Transverse colon (tissue), 4 donors: Measurements from ENCODE around the gene EYA2. TPM values are rescaled to one million over a fixed set of nuclear protein-coding genes. Genes with fewer than 3 reads are reported as not detected.

Experiments
- DNase-seq: peaks from one replicate; pipeline ENCODE4 v3.0.0-alpha.2; 2019
- H3K27ac ChIP-seq, 4 donors: fragments of 200-600 bp; sonication (generic); 2 replicates each; pipeline ENCODE4 v1.5.1; 2016 to 2018; ENCODE audit warnings: inconsistent platforms in 4 of 4
- H3K27me3 ChIP-seq: fragments of 200-600 bp; sonication (generic); 2 replicates; pipeline ENCODE4 v1.5.1; 2017; ENCODE audit warnings: inconsistent platforms
- H3K36me3 ChIP-seq, 4 donors: fragments of 200-600 bp; sonication (generic); 2 replicates each; pipeline ENCODE4 v1.5.1; 2017 to 2019; ENCODE audit warnings: inconsistent platforms in 4 of 4
- H3K4me1 ChIP-seq, 4 donors: fragments of 200-600 bp; sonication (generic); 2 replicates each; pipeline ENCODE4 v1.5.1; 2017 to 2020; ENCODE audit warnings: inconsistent platforms in 4 of 4
- H3K4me3 ChIP-seq, 4 donors: fragments of 200-600 bp; sonication (generic); 1 replicate in 1 of 4; 2 replicates in 3 of 4; pipeline versions ENCODE4 v1.5.1 to v1.6.1; 2017 to 2019; ENCODE audit warnings: inconsistent platforms in 4 of 4
- H3K9me3 ChIP-seq, 2 donors: fragments of 200-600 bp; sonication (generic); 2 replicates each; pipeline ENCODE4 v1.5.1; 2017 to 2019; ENCODE audit warnings: inconsistent platforms in 2 of 2
- CTCF ChIP-seq, 5 experiments: fragments of 200-600 bp in 3 of 5; fragments of 450-650 bp in 2 of 5; sonication (generic) in 3 of 5; IDR thresholded peaks; 1 replicate in 2 of 5; 2 replicates in 3 of 5; pipeline ENCODE4 v1.5.1; 2016 to 2017; ENCODE audit warnings: antibody characterized with exemption in 5 of 5, inconsistent platforms in 3 of 5, mild to moderate bottlenecking in 2 of 5, moderate library complexity in 1 of 5
- EP300 ChIP-seq: sonication (generic); formaldehyde crosslinking; IDR thresholded peaks from one replicate; pipeline ENCODE4 v1.6.1; 2017; ENCODE audit warnings: antibody characterized with exemption, low read depth
- POLR2A ChIP-seq: fragments of 450-650 bp; IDR thresholded peaks from one replicate; pipeline ENCODE4 v1.6.1; 2016; ENCODE audit warnings: antibody characterized with exemption, mild to moderate bottlenecking, moderate library complexity
- POLR2AphosphoS5 ChIP-seq, 3 donors: sonication (generic); formaldehyde crosslinking; IDR thresholded peaks; one replicate each; pipeline ENCODE4 v1.6.1; 2016; ENCODE audit warnings: antibody characterized with exemption in 3 of 3
- WGBS, 2 donors: methylation state at CpG; one replicate each; pipeline ENCODE4 v1.1.5; 2018; ENCODE audit warnings: low coverage in 1 of 2; 5-methylcytosine and 5-hydroxymethylcytosine counted together
- in situ Hi-C, 4 donors: fragments of 200-750 bp; cut with MboI; loops; one replicate each; pipeline versions ENCODE4 v1.15.0 to v1.15.1; 2017; ENCODE audit warnings: low sequenced_read_pairs in 3 of 4, low pct_ligation_motif_present in 1 of 4, low pct_unique_long_range_greater_than_20kb in 1 of 4
- intact Hi-C: fragments of 100-400 bp; cut with DNase I; formaldehyde crosslinking; loops from one replicate; pipeline ENCODE4 v1.15.1; 2023; ENCODE audit warnings: low total_unique reads
- total RNA-seq, 4 donors: library from RNA; depleted of rRNA; stranded (reverse); fragments of >200 nt; gene quantifications; one replicate each; pipeline ENCODE4 v1.1.0, GENCODE V29; 2016

Gene EYA2
- total RNA-seq, 4 donors from 2014 or later, result 4.5 to 17.5 (median 10.9) TPM

GRCh38 chr20:47126709-47127108 lies 232.1 kb downstream of the EYA2 start:
- no peak for TF ChIP-seq EP300
- TF ChIP-seq POLR2AphosphoS5 (IDR thresholded peaks at IDR 0.05), result no peak
- intact Hi-C loops, result no loop called here
- 70 to 76% methylated on average over 5 of the region's 5 CpGs for WGBS, 2 donors
- Histone ChIP-seq H3K27me3 (no peaks in the 10 kb centered on the region), H3K4me1 (peaks cover 0 to 13% (median 5%) of the 10 kb centered on the region in 4 donors), H3K27ac (no peak overlapping the region), H3K9me3 (no peaks in the 10 kb centered on the region), H3K4me3 (no peak overlapping the region), H3K36me3 (no peaks in the 10 kb centered on the region)
- in situ Hi-C loops, result no loop called here
- DNase-seq, result no peak

GRCh38 chr20:47127546-47127945 lies 232.9 kb downstream of the EYA2 start:
- Histone ChIP-seq H3K27ac (no peak overlapping the region), H3K36me3 (no peaks in the 10 kb centered on the region), H3K27me3 (no peaks in the 10 kb centered on the region), H3K4me3 (no peak overlapping the region), H3K4me1 (peaks cover 0 to 13% (median 5%) of the 10 kb centered on the region in 4 donors), H3K9me3 (no peaks in the 10 kb centered on the region)
- intact Hi-C loops (no loop called here), in situ Hi-C loops (no loop called here)
- TF ChIP-seq POLR2A (no peak), CTCF (IDR thresholded peaks at IDR 0.05) (no peak)
- DNase-seq, result no peak
- 89% methylated on average over 5 of the region's 5 CpGs; no CpG with 5 or more reads in 1 of the 2 donors for WGBS, 2 donors

GRCh38 chr20:47127999-47128398 lies 233.4 kb downstream of the EYA2 start:
- Histone ChIP-seq H3K4me1 (peaks cover 0 to 13% (median 5%) of the 10 kb centered on the region in 4 donors), H3K36me3 (no peaks in the 10 kb centered on the region), H3K4me3 (no peak overlapping the region), H3K27ac (no peak overlapping the region), H3K27me3 (no peaks in the 10 kb centered on the region), H3K9me3 (no peaks in the 10 kb centered on the region)
- WGBS, 2 donors, result 50 to 55% methylated on average over 1 to 6 of the region's 6 CpGs
- TF ChIP-seq EP300, result no peak
- no peak for DNase-seq
- in situ Hi-C loops, result no loop called here
- intact Hi-C loops, result no loop called here

GRCh38 chr20:47129306-47129705 lies 234.7 kb downstream of the EYA2 start:
- in situ Hi-C loops, result no loop called here
- Histone ChIP-seq H3K27me3 (no peaks in the 10 kb centered on the region), H3K4me3 (no peak overlapping the region), H3K9me3 (no peaks in the 10 kb centered on the region), H3K27ac (no peak overlapping the region), H3K36me3 (no peaks in the 10 kb centered on the region), H3K4me1 (peaks cover 0 to 13% (median 5%) of the 10 kb centered on the region in 4 donors)
- intact Hi-C loops, result no loop called here
- no peak for DNase-seq
- WGBS, 2 donors, result 60 to 85% methylated on average over 1 of the region's 1 CpG
- TF ChIP-seq POLR2A (no peak), POLR2AphosphoS5 (IDR thresholded peaks at IDR 0.05) (no peak), CTCF (IDR thresholded peaks at IDR 0.05) (no peak), EP300 (no peak)

- no peaks in the 10 kb centered on the region for H3K36me3 ChIP-seq
- no peaks in the 10 kb centered on the region for H3K4me1 ChIP-seq
- no peak overlapping the region for H3K4me3 ChIP-seq
- H3K9me3 ChIP-seq, result no peaks in the 10 kb centered on the region
- TF ChIP-seq POLR2A (no peak), POLR2AphosphoS5 (IDR thresholded peaks at IDR 0.05) (no peak), CTCF (IDR thresholded peaks at IDR 0.05) (no peak), EP300 (no peak)
- no peaks in the 10 kb centered on the region for H3K27me3 ChIP-seq
- in situ Hi-C loops, result no loop called here
- WGBS, 2 donors, result 83% methylated on average over 3 of the region's 3 CpGs; no CpG with 5 or more reads in 1 of the 2 donors
- H3K27ac ChIP-seq, result no peak overlapping the region
- DNase-seq, result no peak
- intact Hi-C loops, result no loop called here
Measured at GRCh38 chr20:47133809-47134456, 239.3 kb downstream of the EYA2 start.
